HG03571 (cell line): Measurements from ENCODE around the gene MIB1.

Experiments
- ATAC-seq: cut with Tn5 transposase; IDR thresholded peaks from one replicate; pipeline ENCODE4 v1.9.1; 2021; ENCODE audit not compliant: unreplicated experiment

The MIB1 gene

GRCh38 chr18:21809725-21810124, 69.1 kb downstream of the MIB1 start:
- ATAC-seq = no peak

- ATAC-seq = no peak
Observed at GRCh38 chr18:21815101-21815500, 74.5 kb downstream of the MIB1 start.

- ATAC-seq = no peak
Observed at GRCh38 chr18:21820033-21820810, 79.6 kb downstream of the MIB1 start.

DNA sequence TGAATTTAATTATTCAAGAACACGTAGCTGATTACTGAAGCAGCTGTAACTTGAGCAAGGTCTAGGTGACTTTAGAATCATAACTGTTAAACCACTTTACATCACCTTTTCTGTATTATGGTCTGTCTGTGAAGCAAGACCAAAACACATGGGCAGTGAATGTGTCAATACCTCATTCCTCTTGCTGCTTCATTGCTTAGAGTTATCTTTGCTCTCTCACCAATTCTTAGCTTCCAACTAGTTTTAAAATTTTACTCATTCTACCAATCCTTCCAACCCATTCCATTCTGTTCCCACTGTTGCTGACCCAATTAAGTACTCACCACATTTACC, 80.2 kb downstream of the MIB1 start:
- ATAC-seq = no peak

GRCh38 chr18:21823848-21824247, 83.3 kb downstream of the MIB1 start:
- no peak for ATAC-seq

- no peak for ATAC-seq
Observed at GRCh38 chr18:21826196-21826595, 85.6 kb downstream of the MIB1 start.

GRCh38 chr18:21826641-21827302, 86.2 kb downstream of the MIB1 start:
- no peak for ATAC-seq

- no peak for ATAC-seq
Observed at GRCh38 chr18:21830532-21830931, 89.9 kb downstream of the MIB1 start.

- ATAC-seq = no peak
Observed at GRCh38 chr18:21831413-21831831, 90.8 kb downstream of the MIB1 start.

DNA sequence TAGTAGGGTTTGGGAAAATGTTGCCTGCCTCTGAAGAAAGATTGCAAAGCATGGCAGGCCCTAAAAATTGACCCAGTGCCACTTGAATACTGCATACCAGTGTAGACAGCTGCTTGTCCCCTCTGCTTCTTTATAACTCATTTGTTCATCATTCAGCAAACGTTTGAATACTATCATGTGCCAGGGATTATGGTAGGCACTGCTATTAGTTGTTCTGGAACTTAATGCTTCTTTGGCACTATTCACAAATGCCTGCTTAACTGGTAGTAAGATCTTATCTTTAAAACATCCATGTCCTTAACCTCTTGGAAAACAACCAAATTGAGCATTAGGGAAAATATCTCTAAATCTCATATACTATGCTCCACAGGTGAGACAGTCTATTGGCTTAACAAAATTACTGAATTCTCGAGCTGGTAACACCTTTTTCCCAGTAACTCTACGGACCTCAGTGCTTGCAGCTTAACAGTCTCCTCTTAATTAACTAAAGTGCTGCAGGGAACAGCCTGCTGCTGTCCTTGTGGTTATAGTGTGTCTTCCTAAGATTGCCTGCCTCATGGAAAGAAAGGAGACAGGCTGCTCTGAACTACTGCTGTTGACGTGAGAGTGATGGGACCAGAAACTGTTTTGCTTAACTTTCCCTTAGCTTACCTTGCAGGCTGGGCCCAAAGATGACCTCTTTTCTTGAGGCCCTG, 93.2 kb downstream of the MIB1 start:
- ATAC-seq = no peak

DNA sequence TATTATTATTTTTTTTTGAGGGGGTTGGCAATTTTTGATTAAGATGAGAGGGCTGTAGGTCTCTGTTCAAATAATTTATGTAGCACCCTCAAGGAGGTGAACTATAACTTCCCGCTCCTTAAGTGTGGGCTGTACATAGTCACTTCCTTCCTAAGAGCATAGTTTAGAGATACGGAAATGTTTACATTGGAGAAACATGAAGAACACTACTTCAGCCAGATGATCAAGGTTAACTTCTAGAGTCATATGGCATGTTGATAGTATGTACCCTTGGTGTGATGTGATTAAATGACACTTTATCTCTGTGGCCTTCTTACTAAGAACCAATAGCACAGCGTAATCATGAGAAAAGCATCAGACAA, 93.7 kb downstream of the MIB1 start:
- no peak for ATAC-seq

DNA sequence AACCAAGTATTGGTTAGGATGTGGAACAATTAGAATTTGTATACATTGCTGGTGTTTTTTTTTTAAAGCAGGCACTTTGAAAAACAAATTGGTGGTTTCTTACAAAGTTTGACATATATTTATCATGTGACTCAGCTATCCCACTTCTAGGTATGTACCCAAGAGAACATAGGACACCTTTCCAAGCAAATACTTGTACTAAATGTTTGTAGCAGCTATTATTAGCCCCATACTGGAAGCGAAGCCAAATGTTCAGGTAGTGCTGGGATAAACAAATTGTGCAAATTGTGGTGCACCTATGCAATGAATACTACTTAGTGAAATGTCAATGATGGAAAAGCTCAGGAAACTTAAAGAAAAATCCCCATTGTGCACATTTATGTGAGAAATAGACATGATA, 101.0 kb downstream of the MIB1 start:
- ATAC-seq = no peak

DNA sequence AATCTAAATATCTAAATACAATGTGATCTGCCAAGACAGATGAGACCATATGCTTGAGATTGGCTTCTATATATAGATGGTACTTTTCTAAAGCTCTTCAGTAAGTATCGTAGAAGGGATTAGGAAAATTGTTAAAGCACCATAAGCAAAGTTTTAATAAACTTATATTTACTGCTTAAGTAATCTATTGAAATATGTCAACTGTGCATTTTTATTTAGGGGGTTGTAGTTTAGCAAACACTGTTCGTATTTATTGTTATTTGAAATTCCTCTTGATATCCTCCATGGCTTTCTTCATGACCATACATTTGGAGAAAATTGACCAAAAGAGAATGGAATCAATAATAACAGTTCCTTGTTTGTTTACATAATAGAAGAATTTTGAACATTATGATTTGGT, 102.7 kb downstream of the MIB1 start:
- no peak for ATAC-seq

DNA sequence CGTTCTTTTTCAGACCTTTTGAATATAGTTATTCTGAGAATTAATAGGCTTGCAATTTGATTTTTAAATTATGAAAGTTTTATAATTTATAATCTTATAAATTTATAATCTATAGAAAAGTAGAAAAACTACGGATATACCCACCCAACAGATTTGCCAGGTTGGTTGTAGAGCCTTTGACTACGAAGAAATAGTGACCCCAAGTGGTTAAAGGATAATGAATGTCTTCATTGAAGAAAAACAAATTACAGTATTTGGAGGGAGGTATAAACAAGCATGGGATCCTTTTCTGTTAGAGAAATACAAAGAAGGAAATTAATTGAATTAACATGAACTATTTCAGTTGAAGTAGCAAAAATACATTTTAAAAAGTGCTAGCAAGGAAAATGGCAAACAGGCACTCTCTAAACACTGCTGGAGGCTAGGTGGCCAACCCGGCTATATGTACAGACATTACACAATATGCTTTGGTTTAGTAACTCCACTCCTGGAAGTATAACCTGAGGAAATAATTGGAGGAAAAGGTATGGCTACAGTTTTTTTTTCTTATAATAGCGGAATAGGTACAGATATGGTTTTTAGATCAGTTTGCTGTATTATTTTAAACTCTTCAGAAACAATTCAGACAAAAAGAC, 110.9 kb downstream of the MIB1 start:
- ATAC-seq = no peak

DNA sequence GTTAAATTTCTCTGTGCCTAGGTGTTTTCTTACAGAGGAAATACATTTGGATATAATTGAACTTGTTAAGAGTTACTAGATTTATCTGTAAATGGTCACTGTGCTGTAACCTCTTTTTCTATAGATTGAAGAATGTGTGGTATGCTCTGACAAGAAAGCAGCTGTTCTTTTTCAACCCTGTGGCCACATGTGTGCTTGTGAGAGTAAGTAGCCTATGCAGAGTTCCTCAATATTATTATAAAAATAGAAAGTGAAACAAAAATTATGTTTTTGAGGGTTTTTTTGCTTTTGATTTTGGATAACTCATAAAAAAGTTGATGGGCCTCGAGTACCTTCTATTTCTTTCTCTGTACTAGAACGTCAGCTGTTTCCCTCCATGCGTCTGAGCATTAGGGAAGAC, 112.4 kb downstream of the MIB1 start:
- ATAC-seq = peak; percentile 85

DNA sequence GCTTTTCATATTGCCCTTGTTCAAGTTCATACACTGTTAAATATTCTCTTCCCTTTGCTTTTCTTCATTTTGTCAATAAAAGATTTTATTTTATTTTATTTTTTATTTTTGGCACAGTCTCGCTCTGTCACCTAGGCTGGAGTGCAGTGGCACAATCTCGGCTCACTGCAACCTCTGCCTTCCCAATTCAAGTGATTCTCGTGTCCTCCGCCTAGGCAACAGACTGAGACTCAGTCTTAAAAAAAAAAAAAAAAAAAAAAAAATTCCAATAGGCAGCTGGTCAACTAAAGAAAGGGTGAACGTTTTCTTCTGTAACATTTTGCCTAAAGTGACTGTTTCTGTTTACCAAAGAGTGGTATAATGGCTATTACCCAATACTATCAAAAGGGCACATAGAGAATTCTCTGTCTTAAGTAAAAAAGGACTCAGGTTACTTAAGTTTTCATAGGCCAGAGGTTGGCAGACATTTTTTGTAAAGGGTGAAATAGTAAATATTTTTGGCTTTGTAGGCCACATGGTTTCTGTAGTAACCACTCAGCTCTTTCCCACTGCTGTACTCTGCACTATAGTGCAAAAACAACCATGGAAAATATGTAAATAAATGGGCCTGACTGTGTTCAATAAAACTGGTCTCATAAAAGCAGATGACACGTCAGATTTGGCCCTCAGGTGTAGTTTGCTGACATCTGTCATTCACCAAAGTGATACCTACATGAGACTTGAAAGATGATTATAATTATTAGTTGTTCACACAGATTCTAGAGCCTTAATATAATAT, 113.4 kb downstream of the MIB1 start:
- ATAC-seq = no peak

DNA sequence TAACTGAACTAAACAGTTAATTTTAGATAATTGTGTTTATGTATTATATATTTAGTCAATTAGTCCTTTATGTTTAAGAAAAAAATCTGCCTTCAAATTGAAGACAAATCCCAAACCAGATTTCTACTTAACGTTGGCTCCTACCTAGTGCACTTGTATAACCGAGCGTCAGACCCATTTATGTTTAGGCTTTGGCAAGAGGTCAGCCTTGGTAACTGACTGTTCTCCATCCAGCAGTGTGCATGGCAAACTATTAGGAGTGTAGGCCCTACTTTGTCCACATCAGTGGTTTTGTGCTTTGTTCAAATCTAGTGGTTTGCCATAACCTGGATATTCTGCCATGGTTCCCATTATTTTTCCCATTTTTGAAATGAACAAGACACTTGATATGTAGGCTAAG, 114.8 kb downstream of the MIB1 start:
- ATAC-seq = no peak

GRCh38 chr18:21857871-21858270, 117.3 kb downstream of the MIB1 start:
- ATAC-seq = no peak

- ATAC-seq = no peak
Observed at GRCh38 chr18:21858544-21858943, 118.0 kb downstream of the MIB1 start.

DNA sequence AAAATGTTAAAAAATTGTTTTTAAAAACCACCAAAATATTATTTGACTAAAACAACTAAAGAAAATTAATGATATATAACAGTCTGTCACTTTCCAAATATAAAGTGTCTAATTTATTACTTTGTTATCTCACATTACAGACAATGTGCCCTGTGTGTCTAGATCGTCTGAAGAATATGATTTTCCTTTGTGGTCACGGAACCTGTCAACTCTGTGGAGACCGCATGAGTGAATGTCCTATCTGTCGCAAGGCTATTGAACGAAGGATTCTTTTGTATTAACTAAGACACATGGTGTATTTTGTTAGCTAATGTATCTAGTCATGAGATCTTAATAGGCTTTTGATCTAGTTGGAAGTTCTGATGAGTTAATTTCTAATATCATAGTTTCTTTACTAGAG, 123.8 kb downstream of the MIB1 start:
- ATAC-seq = no peak

DNA sequence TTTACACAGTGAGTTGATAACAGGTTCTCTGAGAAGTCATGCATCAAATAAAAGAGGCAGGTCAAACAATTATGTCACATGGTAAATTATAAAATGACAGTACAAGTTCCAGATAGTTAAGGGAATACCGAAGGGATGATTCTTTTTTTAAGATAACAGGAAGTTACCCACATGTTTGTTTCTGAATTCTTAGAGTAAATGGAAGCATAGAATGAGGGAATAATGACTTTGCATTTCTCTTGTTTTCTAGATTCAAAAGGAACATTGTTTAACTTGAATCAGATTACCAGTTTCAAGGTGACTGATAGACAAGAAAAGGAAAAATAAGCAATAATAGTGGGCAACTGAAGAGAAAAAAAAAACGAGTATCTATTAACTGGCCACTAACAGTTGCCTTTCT, 124.5 kb downstream of the MIB1 start:
- no peak for ATAC-seq
